Measurements from ENCODE around the gene FAM171A2. TPM values are rescaled to one million over a fixed set of nuclear protein-coding genes. Genes with fewer than 3 reads are reported as not detected.

The FAM171A2 gene
- total and polyA plus RNA-seq, 2 of the 8 experiments (the other 6 are each of a cell fraction or from before 2014, with no cell fraction given): 21.9 to 24.1 TPM

GRCh38 chr17:44398692-44399691, 35.3 kb upstream of the FAM171A2 start (continued):
- TF ChIP-seq CHD7 (IDR thresholded peaks at IDR 0.05; ENCODE audit: insufficient replicate concordance, low read length): no peak
- no peak for TF ChIP-seq MAFK (IDR thresholded peaks at IDR 0.05; ENCODE audit: low read depth, low read length)
- no peak for TF ChIP-seq SP4 (IDR thresholded peaks at IDR 0.05; ENCODE audit: low read length)
- no peak for TF ChIP-seq JUND (IDR thresholded peaks at IDR 0.05; ENCODE audit: low read length)

All from H1 (cell line).